ENCODE measurements around the gene CYP2D6. TPM values are rescaled to one million over a fixed set of nuclear protein-coding genes. Genes with fewer than 3 reads are reported as not detected.

CYP2D6 gene
- total and polyA plus RNA-seq, 2 of the 13 experiments (the other 11 are each of a cell fraction or from before 2014, with no cell fraction given) = 1.0 to 3.7 TPM

DNA sequence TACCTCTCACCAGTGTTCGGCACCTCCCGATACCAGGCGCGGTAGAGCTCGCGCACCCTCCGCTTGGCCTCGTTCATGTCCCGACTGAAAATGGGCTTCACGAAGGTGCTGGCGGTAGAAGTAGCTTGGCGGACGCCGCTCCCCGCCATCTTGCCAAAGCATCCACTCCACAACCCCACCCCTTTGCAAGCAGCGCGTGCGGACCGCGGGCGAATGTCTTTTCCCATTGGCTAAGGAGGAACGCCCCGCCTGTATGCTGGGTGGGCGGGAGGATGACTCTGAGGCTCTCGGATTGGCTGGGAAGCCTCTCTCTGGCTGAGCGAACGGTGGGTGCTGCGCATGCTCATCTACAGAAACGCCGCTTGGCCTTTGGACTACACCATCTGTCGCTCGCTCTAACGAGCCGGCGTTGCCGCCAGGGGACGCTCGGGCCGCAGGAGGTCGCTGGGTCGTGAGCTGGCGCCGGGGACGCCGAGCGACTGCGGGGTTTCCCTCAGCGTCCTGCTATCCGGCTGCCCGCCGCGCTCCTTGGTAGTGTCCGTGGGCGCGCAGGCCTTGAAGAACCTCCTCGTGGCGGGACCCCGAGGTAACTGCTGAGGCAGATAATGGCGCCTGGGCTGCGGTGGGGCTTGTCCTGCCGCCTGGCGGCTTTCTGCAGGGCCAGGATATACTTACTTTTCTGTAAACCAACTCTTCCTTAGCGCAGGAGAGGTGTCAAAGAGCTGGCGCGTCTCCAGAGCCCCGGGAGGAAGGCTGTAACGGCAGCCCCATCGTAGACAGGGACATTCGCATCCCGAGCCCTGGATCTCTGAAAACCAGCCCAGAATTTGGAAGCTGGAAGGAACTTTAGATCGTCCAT lies 39.8 kb downstream of the CYP2D6 start, which contains the start of gene NDUFA6 (continued):
- TF ChIP-seq SRSF1 (optimal IDR thresholded peaks at IDR 0.05; ENCODE audit: low read depth, low read length) (no peak), FOXK1 (CRISPR knock-in tag; IDR thresholded peaks at IDR 0.05; ENCODE audit: borderline replicate concordance, low read depth) (peak; percentile 71; the same call in 1 of the 2 replicates), TCF12 (IDR thresholded peaks at IDR 0.05) (no peak), TCF12 (CRISPR knock-in tag; IDR thresholded peaks at IDR 0.05) (no peak), NFATC3 (CRISPR knock-in tag; IDR thresholded peaks at IDR 0.05) (no peak), TRIM24 (CRISPR knock-in tag; IDR thresholded peaks at IDR 0.05) (no peak), ZNF350 (CRISPR knock-in tag; IDR thresholded peaks at IDR 0.05; ENCODE audit: borderline replicate concordance, low read depth) (peak; percentile 78; the same call in 1 of the 2 replicates), ZSCAN25 (CRISPR knock-in tag; IDR thresholded peaks at IDR 0.05) (peak; percentile 42; the same call in 1 of the 2 replicates), U2AF2 (IDR thresholded peaks at IDR 0.05; ENCODE audit: low read depth, low read length) (no peak), TIGD3 (CRISPR knock-in tag; IDR thresholded peaks at IDR 0.05; ENCODE audit: borderline replicate concordance) (no peak), PBX3 (CRISPR knock-in tag; IDR thresholded peaks at IDR 0.05; ENCODE audit: borderline replicate concordance) (no peak), ZNF589 (CRISPR knock-in tag; conservative IDR thresholded peaks at IDR 0.05) (no peak), RERE (CRISPR knock-in tag; IDR thresholded peaks at IDR 0.05; ENCODE audit: low read depth) (no peak), ZNF713 (CRISPR knock-in tag; IDR thresholded peaks at IDR 0.05) (peak; percentile 98), SIX1 (CRISPR knock-in tag; IDR thresholded peaks at IDR 0.05; ENCODE audit: borderline replicate concordance) (no peak)
- TF ChIP-seq, protein P1, sequence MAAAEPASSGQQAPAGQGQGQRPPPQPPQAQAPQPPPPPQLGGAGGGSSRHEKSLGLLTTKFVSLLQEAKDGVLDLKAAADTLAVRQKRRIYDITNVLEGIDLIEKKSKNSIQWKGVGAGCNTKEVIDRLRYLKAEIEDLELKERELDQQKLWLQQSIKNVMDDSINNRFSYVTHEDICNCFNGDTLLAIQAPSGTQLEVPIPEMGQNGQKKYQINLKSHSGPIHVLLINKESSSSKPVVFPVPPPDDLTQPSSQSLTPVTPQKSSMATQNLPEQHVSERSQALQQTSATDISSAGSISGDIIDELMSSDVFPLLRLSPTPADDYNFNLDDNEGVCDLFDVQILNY (CRISPR knock-in tag; conservative IDR thresholded peaks at IDR 0.05) = peak; percentile 37; the same call in 1 of the 2 replicates
- TF ChIP-seq, protein P2, sequence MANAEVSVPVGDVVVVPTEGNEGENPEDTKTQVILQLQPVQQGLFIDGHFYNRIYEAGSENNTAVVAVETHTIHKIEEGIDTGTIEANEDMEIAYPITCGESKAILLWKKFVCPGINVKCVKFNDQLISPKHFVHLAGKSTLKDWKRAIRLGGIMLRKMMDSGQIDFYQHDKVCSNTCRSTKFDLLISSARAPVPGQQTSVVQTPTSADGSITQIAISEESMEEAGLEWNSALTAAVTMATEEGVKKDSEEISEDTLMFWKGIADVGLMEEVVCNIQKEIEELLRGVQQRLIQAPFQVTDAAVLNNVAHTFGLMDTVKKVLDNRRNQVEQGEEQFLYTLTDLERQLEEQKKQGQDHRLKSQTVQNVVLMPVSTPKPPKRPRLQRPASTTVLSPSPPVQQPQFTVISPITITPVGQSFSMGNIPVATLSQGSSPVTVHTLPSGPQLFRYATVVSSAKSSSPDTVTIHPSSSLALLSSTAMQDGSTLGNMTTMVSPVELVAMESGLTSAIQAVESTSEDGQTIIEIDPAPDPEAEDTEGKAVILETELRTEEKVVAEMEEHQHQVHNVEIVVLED (CRISPR knock-in tag; IDR thresholded peaks at IDR 0.05; ENCODE audit: borderline replicate concordance) = peak; percentile 83

All from HepG2 (cell line).